ENCODE results near the gene SLC39A9.
"Not testable (repeated sequence)": the region's sequence is repeated elsewhere in the genome, so short reads cannot be mapped to it uniquely, and the experiment has no call there.

Gene SLC39A9

GRCh38 chr14:69370061-69370460 lies 28.4 kb upstream of the SLC39A9 start:
- no peak for DNase-seq (ENCODE audit: low spot score)

GRCh38 chr14:69372146-69372545 lies 26.3 kb upstream of the SLC39A9 start:
- no peak for DNase-seq (ENCODE audit: low spot score)

- DNase-seq (ENCODE audit: low spot score): no peak
Observed at GRCh38 chr14:69373104-69373503, 25.4 kb upstream of the SLC39A9 start.

GRCh38 chr14:69374235-69374634 lies 24.3 kb upstream of the SLC39A9 start:
- no peak for DNase-seq (ENCODE audit: low spot score)

GRCh38 chr14:69375182-69375581 lies 23.3 kb upstream of the SLC39A9 start:
- DNase-seq (ENCODE audit: low spot score): no peak

GRCh38 chr14:69375722-69376121 lies 22.8 kb upstream of the SLC39A9 start:
- DNase-seq (ENCODE audit: low spot score): no peak

- DNase-seq (ENCODE audit: low spot score): peak; percentile 94
Observed at GRCh38 chr14:69376439-69376838, 22.1 kb upstream of the SLC39A9 start.

GRCh38 chr14:69378274-69378673 lies 20.2 kb upstream of the SLC39A9 start:
- DNase-seq (ENCODE audit: low spot score): no peak

- peak; percentile 51 for DNase-seq (ENCODE audit: low spot score)
Observed at GRCh38 chr14:69387311-69387710, 11.2 kb upstream of the SLC39A9 start.

GRCh38 chr14:69391400-69391799 lies 7.1 kb upstream of the SLC39A9 start:
- not testable (repeated sequence) for DNase-seq (ENCODE audit: low spot score)

GRCh38 chr14:69392481-69392880 lies 6.0 kb upstream of the SLC39A9 start:
- no peak for DNase-seq (ENCODE audit: low spot score)

- DNase-seq (ENCODE audit: low spot score): no peak
Observed at GRCh38 chr14:69395929-69396328, 2.6 kb upstream of the SLC39A9 start.

GRCh38 chr14:69398818-69399210 lies 322 bp downstream of the SLC39A9 start:
- DNase-seq (ENCODE audit: low spot score): no peak

GRCh38 chr14:69399750-69400149 lies 1.3 kb downstream of the SLC39A9 start:
- no peak for DNase-seq (ENCODE audit: low spot score)

- no peak for DNase-seq (ENCODE audit: low spot score)
Observed at GRCh38 chr14:69400154-69400553, 1.7 kb downstream of the SLC39A9 start.

GRCh38 chr14:69401841-69402240 lies 3.3 kb downstream of the SLC39A9 start:
- no peak for DNase-seq (ENCODE audit: low spot score)

GRCh38 chr14:69404478-69404877 lies 6.0 kb downstream of the SLC39A9 start:
- DNase-seq (ENCODE audit: low spot score): no peak

- DNase-seq (ENCODE audit: low spot score): no peak
Observed at GRCh38 chr14:69404883-69405282, 6.4 kb downstream of the SLC39A9 start.

- no peak for DNase-seq (ENCODE audit: low spot score)
Observed at GRCh38 chr14:69405762-69406161, 7.3 kb downstream of the SLC39A9 start.

GRCh38 chr14:69408331-69408960 lies 10.0 kb downstream of the SLC39A9 start:
- DNase-seq (ENCODE audit: low spot score): no peak

GRCh38 chr14:69413483-69413882 lies 15.0 kb downstream of the SLC39A9 start:
- DNase-seq (ENCODE audit: low spot score): no peak

GRCh38 chr14:69416087-69416486 lies 17.6 kb downstream of the SLC39A9 start:
- DNase-seq (ENCODE audit: low spot score): not testable (repeated sequence)

- no peak for DNase-seq (ENCODE audit: low spot score)
Observed at GRCh38 chr14:69423279-69423678, 24.8 kb downstream of the SLC39A9 start.

- DNase-seq (ENCODE audit: low spot score): no peak
Observed at GRCh38 chr14:69424149-69424923, 25.8 kb downstream of the SLC39A9 start.
